ENCODE measurements around the gene STMN1.

Gene STMN1

DNA sequence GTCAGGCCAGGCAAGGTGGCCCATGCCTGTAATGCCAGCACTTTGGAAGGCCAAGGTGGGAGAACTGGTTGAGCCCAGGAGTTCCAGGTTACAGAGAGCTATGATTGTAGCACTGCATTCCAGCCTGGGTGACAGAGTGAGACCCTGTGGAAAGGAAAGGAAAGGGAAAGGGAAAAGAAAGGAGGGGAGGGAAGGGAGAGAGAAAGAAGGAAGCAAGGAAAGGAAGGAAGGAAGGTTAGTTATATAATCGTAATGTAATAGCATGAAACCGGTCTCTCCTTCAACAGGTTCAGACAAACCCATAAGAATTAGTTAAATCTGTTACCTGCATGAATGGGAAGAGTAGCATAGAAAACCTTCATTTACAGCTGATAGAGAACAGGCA, 29.5 kb downstream of the STMN1 start:
- TF ChIP-seq, protein P1, sequence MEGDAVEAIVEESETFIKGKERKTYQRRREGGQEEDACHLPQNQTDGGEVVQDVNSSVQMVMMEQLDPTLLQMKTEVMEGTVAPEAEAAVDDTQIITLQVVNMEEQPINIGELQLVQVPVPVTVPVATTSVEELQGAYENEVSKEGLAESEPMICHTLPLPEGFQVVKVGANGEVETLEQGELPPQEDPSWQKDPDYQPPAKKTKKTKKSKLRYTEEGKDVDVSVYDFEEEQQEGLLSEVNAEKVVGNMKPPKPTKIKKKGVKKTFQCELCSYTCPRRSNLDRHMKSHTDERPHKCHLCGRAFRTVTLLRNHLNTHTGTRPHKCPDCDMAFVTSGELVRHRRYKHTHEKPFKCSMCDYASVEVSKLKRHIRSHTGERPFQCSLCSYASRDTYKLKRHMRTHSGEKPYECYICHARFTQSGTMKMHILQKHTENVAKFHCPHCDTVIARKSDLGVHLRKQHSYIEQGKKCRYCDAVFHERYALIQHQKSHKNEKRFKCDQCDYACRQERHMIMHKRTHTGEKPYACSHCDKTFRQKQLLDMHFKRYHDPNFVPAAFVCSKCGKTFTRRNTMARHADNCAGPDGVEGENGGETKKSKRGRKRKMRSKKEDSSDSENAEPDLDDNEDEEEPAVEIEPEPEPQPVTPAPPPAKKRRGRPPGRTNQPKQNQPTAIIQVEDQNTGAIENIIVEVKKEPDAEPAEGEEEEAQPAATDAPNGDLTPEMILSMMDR (IDR thresholded peaks at IDR 0.05; ENCODE audit: extremely low read depth, missing control alignments), result no peak
- no peak for DNase-seq (ENCODE audit: low spot score)

DNA sequence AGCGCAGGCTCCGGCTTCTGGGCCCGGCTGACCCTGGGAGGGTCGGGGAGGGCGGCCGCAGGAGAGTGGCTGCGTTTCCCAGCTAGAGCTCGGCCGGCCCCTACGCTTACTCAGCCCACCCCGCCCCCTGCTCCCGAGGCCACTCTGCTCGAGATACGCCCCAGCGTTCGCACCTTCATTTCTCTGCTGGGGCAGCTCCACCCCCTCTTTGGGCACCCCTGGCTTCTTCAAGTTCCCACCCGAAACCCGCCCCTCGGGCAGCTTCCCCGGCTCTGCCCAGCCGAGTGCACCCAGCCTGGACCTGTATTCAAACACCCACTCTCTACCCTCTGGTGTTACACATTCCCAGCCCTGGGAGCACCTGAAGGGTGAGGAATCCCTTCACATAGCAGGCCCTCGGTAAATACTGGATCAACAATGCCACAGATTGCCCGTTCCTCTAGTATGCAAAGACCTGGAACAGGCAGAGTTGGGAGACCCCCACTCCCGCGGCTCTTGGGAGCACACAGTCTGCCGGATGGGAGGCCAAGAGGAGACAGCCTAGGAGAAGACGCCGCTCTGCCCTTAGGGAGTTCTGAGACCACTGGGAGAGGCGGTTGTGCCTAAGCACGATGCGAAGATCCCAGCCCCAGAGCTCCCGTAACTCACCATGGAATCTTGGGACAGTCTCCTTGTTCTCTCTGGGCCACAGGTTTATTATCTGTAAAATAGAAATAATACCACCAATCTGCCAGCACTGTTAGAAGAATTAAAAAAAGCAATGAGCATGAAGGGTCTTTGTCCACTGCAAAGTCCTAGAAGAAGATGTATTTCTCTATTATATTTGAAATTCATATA, 30.1 kb downstream of the STMN1 start:
- DNase-seq (ENCODE audit: low spot score), result no peak
- TF ChIP-seq, protein P1 (IDR thresholded peaks at IDR 0.05; ENCODE audit: extremely low read depth, missing control alignments), result no peak

DNA sequence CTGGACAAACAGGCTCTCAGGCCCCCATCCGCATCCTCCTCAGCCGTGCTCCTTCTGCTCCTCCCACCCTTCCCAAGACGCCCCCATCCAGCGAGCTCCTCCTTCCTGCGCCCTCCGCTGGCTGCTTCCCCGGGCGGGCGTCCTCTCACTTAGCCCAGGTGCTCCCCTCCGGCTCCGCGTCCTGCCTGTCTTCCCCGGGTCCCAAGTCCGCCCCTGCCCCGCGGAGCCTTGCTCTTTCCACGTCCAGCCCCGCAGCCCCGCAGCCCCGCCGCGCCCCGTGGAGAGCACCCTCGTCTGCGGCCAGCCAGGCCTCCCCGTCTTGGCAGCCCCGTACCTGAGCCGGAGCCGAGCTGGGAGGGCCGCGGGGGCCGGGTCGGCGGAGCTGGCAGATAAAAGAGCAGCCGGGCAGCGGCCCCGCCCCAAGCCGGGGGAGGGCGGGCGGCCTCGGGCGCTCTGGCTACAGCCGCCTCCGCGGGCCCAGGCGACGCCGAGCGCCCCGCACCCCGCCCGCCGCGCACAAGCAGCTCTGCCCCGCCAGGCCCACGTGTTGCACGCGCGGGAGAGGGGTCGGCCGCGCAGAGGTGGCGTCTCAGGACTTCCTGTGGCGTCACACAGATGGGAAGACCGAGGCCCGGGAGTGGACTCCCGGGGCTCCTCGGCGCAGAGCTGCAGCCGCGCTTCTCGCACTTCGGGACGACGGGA, 30.9 kb downstream of the STMN1 start, which contains the start of gene PAQR7:
TSS of gene PAQR7 (minus strand) at position 555 of the 702 bp plus-strand sequence. CDS start 11,869 bp downstream, outside the sequence.
- DNase-seq (ENCODE audit: low spot score), result peak; percentile 90

DNA sequence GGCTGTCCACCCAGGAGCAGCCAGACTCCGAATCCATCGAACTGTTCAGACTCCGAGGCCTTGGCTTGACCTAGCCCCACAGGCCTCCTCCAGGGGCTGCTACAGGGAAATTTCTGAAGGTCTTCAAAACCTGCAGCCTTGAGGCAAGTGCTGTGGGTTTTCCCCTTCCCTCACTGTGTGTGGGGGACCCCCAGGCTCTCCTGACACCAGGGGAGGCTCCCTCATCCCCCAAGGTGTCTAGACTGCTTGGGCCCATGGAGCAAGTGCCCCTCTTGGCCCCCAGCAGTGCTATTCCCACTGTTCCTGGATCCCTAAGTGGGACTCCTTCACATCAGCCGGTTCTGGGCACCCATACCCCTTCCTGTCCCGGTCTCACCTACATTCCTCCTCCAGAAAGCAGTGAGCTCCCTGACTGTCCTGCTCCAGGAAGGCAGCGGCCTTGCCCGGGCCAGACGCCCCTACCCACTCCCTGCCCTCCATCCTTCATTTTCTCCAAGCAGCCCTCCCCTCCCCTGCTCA, 31.5 kb downstream of the STMN1 start:
- DNase-seq (ENCODE audit: low spot score), result no peak
- TF ChIP-seq, protein P1 (IDR thresholded peaks at IDR 0.05; ENCODE audit: extremely low read depth, missing control alignments), result no peak

More for the DNA sequence above, 30.9 kb downstream of the STMN1 start, which contains the start of gene PAQR7:
- TF ChIP-seq, protein P1 (IDR thresholded peaks at IDR 0.05; ENCODE audit: extremely low read depth, missing control alignments), result no peak

DNA sequence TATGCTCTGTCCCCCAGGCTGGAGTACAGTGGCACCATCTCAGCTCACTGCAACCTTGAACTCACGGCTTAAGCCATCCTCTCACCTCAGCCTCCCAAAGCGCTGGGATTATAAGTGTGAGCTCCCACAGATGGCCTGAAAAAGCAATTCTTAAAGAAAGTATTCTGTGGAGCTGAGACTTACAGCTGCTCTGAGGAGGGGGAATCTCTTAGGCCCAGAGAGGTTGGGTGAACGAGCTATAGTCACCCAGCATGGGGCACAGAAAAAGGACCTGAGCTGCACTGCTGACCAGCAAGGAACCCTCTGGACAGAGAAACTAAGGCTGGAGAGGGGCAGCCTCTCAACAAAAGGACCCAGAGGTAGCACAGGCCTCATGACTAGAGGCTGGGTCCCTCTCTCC, 32.0 kb downstream of the STMN1 start:
- TF ChIP-seq, protein P1 (IDR thresholded peaks at IDR 0.05; ENCODE audit: extremely low read depth, missing control alignments), result no peak

DNA sequence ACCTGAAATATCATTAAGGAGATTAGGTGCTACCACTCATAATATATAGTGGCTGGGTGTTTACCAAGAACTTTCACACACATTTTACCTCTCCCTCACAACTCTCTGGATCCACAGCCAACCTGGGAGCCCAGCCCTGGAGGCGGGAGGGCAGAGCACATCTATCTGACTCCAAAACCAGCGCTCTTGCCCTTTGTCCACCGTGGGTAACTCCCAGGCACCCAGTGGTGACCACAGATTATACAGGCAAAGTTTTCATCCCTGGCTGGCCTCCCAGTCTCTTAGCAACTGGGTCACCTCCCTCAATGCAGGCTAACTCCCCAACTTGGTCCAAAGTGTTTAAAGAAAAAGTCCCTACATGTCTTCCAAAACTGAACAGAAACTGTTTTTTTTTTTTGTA, 33.1 kb downstream of the STMN1 start:
- DNase-seq (ENCODE audit: low spot score), result no peak
- TF ChIP-seq, protein P1 (IDR thresholded peaks at IDR 0.05; ENCODE audit: extremely low read depth, missing control alignments), result no peak

More for the DNA sequence above, 32.0 kb downstream of the STMN1 start:
- no peak for DNase-seq (ENCODE audit: low spot score)

DNA sequence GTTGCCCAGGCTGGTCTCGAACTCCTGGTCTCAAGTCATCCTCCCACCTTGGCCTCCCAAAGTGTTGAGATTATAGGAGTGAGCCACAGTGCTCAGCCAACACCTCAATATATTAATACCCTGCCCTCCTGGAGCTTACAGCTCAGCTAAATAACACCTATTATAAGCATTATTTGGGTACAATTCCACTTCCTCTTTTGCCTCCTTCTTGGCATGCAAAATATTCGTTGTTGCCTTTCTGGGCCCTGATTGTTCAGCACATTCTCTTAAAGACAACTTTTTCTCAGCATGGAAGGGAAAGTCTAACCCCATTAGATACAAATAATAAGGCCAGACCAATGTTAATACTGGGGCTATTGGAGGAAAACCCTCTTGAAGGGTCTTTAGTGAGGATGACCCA, 33.5 kb downstream of the STMN1 start:
- DNase-seq (ENCODE audit: low spot score), result no peak
- TF ChIP-seq, protein P1 (IDR thresholded peaks at IDR 0.05; ENCODE audit: extremely low read depth, missing control alignments), result no peak

Measured in GM20000 (cell line).